Testis (tissue), 3 donors: ENCODE measurements around the gene NUSAP1. TPM values are rescaled to one million over a fixed set of nuclear protein-coding genes. Genes with fewer than 3 reads are reported as not detected.
A peak's percentile ranks its signal among the peaks of the same experiment; 100 is the strongest.
"Not testable (repeated sequence)": the region's sequence is repeated elsewhere in the genome, so short reads cannot be mapped to it uniquely, and the experiment has no call there.

ENCODE experiments used
- DNase-seq: peaks from one replicate; pipeline ENCODE4 v3.0.0-alpha.2; 2019
- H3K27ac ChIP-seq, 2 donors: fragments of 200-600 bp; sonication (generic); one replicate each; pipeline ENCODE4 v1.5.1; 2019
- H3K27me3 ChIP-seq: fragments of 200-600 bp; sonication (generic); one replicate; pipeline ENCODE4 v1.5.1; 2019
- H3K36me3 ChIP-seq: fragments of 200-600 bp; sonication (generic); one replicate; pipeline ENCODE4 v1.5.1; 2017; ENCODE audit warnings: low read depth; ENCODE audit errors: missing control alignments
- H3K4me1 ChIP-seq: fragments of 200-600 bp; sonication (generic); one replicate; pipeline ENCODE4 v1.5.1; 2019
- H3K4me3 ChIP-seq, 2 donors: fragments of 200-600 bp; sonication (generic); one replicate each; pipeline ENCODE4 v1.5.1; 2017 to 2019
- H3K9me3 ChIP-seq: fragments of 200-600 bp; sonication (generic); one replicate; pipeline ENCODE4 v1.5.1; 2017
- CTCF ChIP-seq, 3 experiments: fragments of 450-650 bp in 2 of 3; fragments of 200-600 bp in 1 of 3; sonication (generic) in 1 of 3; IDR thresholded peaks; one replicate each; pipeline ENCODE4 v1.5.1; 2016 to 2019; ENCODE audit warnings: antibody characterized with exemption in 3 of 3, mild to moderate bottlenecking in 2 of 3, moderate library complexity in 1 of 3
- POLR2A ChIP-seq: fragments of 450-650 bp; IDR thresholded peaks from one replicate; pipeline ENCODE4 v1.6.1; 2017; ENCODE audit warnings: antibody characterized with exemption, mild to moderate bottlenecking, moderate library complexity
- WGBS, 2 donors: methylation state at CpG; one replicate each; pipeline ENCODE4 v1.1.5; 2018; 5-methylcytosine and 5-hydroxymethylcytosine counted together
- intact Hi-C: fragments of 100-400 bp; cut with DNase I; formaldehyde crosslinking; loops from one replicate; pipeline ENCODE4 v1.15.1; 2023; ENCODE audit warnings: low total_unique reads
- polyA plus RNA-seq: library from polyadenylated mRNA; stranded (reverse); fragments of 350-450 nt; fragmentation: Illumina TruSeq; extraction: RNeasy Lipid Tissue Mini Kit (QIAGEN cat#74804); gene quantifications from one replicate; pipeline ENCODE4 v1.2.3, GENCODE V29; 2014; ENCODE audit warnings: low read depth, low replicate concordance; ENCODE audit not compliant: insufficient read depth
- total RNA-seq, 2 donors: library from RNA; depleted of rRNA; stranded (reverse); fragments of >200 nt; gene quantifications; one replicate each; pipeline ENCODE4 v1.2.3, GENCODE V29; 2016

NUSAP1 gene
- total and polyA plus RNA-seq, 3 donors from 2014 or later = 19.5 to 40.2 (median 20.2) TPM

- intact Hi-C loops = no loop called here
- Histone ChIP-seq H3K4me1 (peaks cover 19% of the 10 kb centered on the region), H3K27me3 (no peaks in the 10 kb centered on the region), H3K4me3 (peak within 1 kb of the TSS; percentile 81 to 99), H3K36me3 (no peaks in the 10 kb centered on the region), H3K27ac (peak within 1 kb of the TSS; percentile 81 to 89), H3K9me3 (no peaks in the 10 kb centered on the region)
- 0 to 1% methylated on average over 9 to 56 of the region's 74 CpGs for WGBS, 2 donors
- TF ChIP-seq CTCF (IDR thresholded peaks at IDR 0.05) = no peak
- no peak for TF ChIP-seq POLR2A
- DNase-seq = peak; percentile 96
These were observed 84.2 kb downstream of the NUSAP1 start, which contains the start of gene RTF1 for GRCh38 chr15:41416742-41417417. TSS of gene RTF1 (plus strand) at chr15:41417095. CDS start at chr15:41417116, 21 bp downstream.

GRCh38 chr15:41417418-41418195 is 84.9 kb downstream of the NUSAP1 start:
- TF ChIP-seq CTCF (IDR thresholded peaks at IDR 0.05) = no peak
- no peak for TF ChIP-seq POLR2A
- no peaks in the 10 kb centered on the region for H3K9me3 ChIP-seq
- H3K4me3 ChIP-seq = peak overlapping the region; percentile 81 to 99
- peaks cover 19% of the 10 kb centered on the region for H3K4me1 ChIP-seq
- H3K27ac ChIP-seq = peak overlapping the region; percentile 81 to 89
- H3K36me3 ChIP-seq = no peaks in the 10 kb centered on the region
- H3K27me3 ChIP-seq = no peaks in the 10 kb centered on the region
- WGBS, 2 donors = 0 to 1% methylated on average over 12 to 34 of the region's 37 CpGs
- intact Hi-C loops = no loop called here
- peak; percentile 26 for DNase-seq

- H3K27ac ChIP-seq = no peak overlapping the region
- intact Hi-C loops = no loop called here
- H3K36me3 ChIP-seq = no peaks in the 10 kb centered on the region
- DNase-seq = no peak
- H3K9me3 ChIP-seq = no peaks in the 10 kb centered on the region
- peaks cover 11% of the 10 kb centered on the region for H3K4me1 ChIP-seq
- H3K27me3 ChIP-seq = no peaks in the 10 kb centered on the region
- TF ChIP-seq POLR2A (no peak), CTCF (IDR thresholded peaks at IDR 0.05) (no peak)
- WGBS, 2 donors = 91 to 96% methylated on average over 7 of the region's 7 CpGs
- H3K4me3 ChIP-seq = no peak overlapping the region
These were observed 91.4 kb downstream of the NUSAP1 start for GRCh38 chr15:41423979-41424659.

- Histone ChIP-seq H3K4me1 (peaks cover 10% of the 10 kb centered on the region), H3K9me3 (no peaks in the 10 kb centered on the region), H3K27ac (no peak overlapping the region), H3K4me3 (no peak overlapping the region), H3K36me3 (no peaks in the 10 kb centered on the region), H3K27me3 (no peaks in the 10 kb centered on the region)
- DNase-seq = no peak
- TF ChIP-seq POLR2A (no peak), CTCF (IDR thresholded peaks at IDR 0.05) (no peak)
- intact Hi-C loops = no loop called here
- WGBS, 2 donors = 91 to 94% methylated on average over 14 of the region's 14 CpGs
These were observed 92.1 kb downstream of the NUSAP1 start for GRCh38 chr15:41424809-41425208.

- H3K4me1 ChIP-seq, intact Hi-C loops, H3K9me3 ChIP-seq, DNase-seq, H3K4me3 ChIP-seq, H3K36me3 ChIP-seq, H3K27me3 ChIP-seq, H3K27ac ChIP-seq: not testable (repeated sequence)
- 85 to 89% methylated on average over 5 of the region's 5 CpGs for WGBS, 2 donors
These were observed 93.2 kb downstream of the NUSAP1 start for GRCh38 chr15:41425907-41426306.
